Activated CD8-positive, alpha-beta memory T cell treated with anti-CD3 and anti-CD28 coated beads for 1 hour (primary cell): ENCODE results near the gene ZNF606.
A peak's percentile ranks its signal among the peaks of the same experiment; 100 is the strongest.

ENCODE experiments used
- DNase-seq, 2 donors: peaks; one replicate each; pipeline ENCODE4 v3.0.0-alpha.2; 2020; ENCODE audit warnings: low read depth in 1 of 2; ENCODE audit errors: extremely low read depth in 1 of 2

Gene ZNF606

GRCh38 chr19:58002384-58003173 is at the start of gene ZNF606:
Gene ZNF606 (minus strand): TSS chr19:58002820. CDS start chr19:58001319, 1,501 bp downstream.
- peak; percentile 60 to 78 for DNase-seq

- DNase-seq, result no peak
These were observed 49.6 kb upstream of the ZNF606 start for GRCh38 chr19:58052256-58052655.

- no peak for DNase-seq
These were observed 45.1 kb upstream of the ZNF606 start for GRCh38 chr19:58047672-58048071.

- DNase-seq, result no peak
These were observed 44.2 kb upstream of the ZNF606 start for GRCh38 chr19:58046856-58047255.

- DNase-seq, result no peak
These were observed 42.9 kb upstream of the ZNF606 start for GRCh38 chr19:58045411-58046050.

GRCh38 chr19:58044886-58045285 is 42.3 kb upstream of the ZNF606 start:
- no peak for DNase-seq

GRCh38 chr19:58044391-58044790 is 41.8 kb upstream of the ZNF606 start:
- no peak for DNase-seq

- DNase-seq, result no peak
These were observed 40.1 kb upstream of the ZNF606 start for GRCh38 chr19:58042495-58043340.

GRCh38 chr19:58040751-58041525 is 38.3 kb upstream of the ZNF606 start:
- no peak for DNase-seq

- no peak for DNase-seq
These were observed 36.1 kb upstream of the ZNF606 start for GRCh38 chr19:58038688-58039204.

GRCh38 chr19:58037927-58038687 is 35.5 kb upstream of the ZNF606 start:
- DNase-seq, result no peak

GRCh38 chr19:58035863-58036262 is 33.2 kb upstream of the ZNF606 start:
- DNase-seq, result no peak

- no peak for DNase-seq
These were observed 31.8 kb upstream of the ZNF606 start for GRCh38 chr19:58034477-58034793.

GRCh38 chr19:58033741-58034476 is 31.3 kb upstream of the ZNF606 start, which contains the start of gene ZSCAN1:
Gene ZSCAN1 (plus strand): TSS chr19:58034025. CDS start chr19:58037837, 3,812 bp downstream.
- DNase-seq, result peak in 1 of 2 donors; percentile 15

GRCh38 chr19:58024661-58025060 is 22.0 kb upstream of the ZNF606 start:
- DNase-seq, result no peak

- DNase-seq, result no peak
These were observed 19.7 kb upstream of the ZNF606 start for GRCh38 chr19:58022283-58022660.

GRCh38 chr19:58021541-58022282 is 19.1 kb upstream of the ZNF606 start:
- peak in 1 of 2 donors; percentile 11 for DNase-seq

GRCh38 chr19:58020129-58020528 is 17.5 kb upstream of the ZNF606 start:
- DNase-seq, result no peak
